NCI-H1694 treated with DMSO at 0.1 percent for 48 hours (cell line): ENCODE data around the gene ITGB4.
A peak's percentile ranks its signal among the peaks of the same experiment; 100 is the strongest.

Experiments
- DNase-seq: peaks from one replicate; lab custom pipeline; 2025; lab: John Stamatoyannopoulos, UW

The ITGB4 gene

GRCh38 chr17:75720656-75721462 lies at the start of gene ITGB4:
ITGB4 (plus strand) TSS chr17:75721459; CDS start chr17:75724704, 3,245 bp downstream.
- DNase-seq = no peak

DNA sequence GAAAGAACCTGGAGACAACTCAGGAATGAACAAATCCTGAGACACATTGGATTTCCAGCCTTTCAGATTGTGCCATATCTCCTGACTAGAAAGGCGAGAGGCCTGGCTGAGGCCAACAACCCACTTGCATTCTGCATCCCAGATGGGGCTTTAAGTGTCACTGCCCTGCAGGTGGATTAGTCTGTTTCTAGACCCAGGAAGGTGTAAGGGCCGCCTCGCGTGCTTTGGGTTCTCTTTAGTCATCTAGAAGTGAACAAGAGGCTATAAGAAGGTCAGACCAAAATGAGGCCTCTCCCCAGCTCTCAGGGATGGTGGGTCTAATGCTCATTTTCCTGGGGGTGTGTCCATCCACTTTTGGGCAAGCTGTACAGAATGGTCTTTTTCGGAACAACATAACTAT lies 49.2 kb upstream of the ITGB4 start:
- no peak for DNase-seq

DNA sequence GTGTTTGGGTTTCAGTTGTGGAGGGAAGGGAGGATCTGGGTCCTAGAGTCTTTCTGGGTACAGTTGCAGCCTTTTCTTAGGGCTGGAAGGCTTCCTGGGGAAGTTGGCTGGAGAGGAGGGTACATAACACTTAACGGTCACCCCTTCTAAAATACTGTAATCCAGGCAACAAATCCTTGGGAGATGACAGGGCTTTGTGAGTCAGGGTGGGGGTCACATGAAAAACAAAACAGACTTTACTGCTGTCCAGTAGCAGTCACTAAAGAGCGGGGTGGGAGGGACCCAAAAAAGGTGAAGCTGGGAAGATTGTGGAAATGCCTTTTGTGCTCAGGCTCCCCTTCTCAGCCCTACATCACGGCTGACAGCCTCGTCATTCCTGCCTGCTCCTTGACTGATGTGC lies 47.8 kb upstream of the ITGB4 start:
- DNase-seq = no peak

- no peak for DNase-seq
Measured at GRCh38 chr17:75676461-75676860, 44.8 kb upstream of the ITGB4 start.

DNA sequence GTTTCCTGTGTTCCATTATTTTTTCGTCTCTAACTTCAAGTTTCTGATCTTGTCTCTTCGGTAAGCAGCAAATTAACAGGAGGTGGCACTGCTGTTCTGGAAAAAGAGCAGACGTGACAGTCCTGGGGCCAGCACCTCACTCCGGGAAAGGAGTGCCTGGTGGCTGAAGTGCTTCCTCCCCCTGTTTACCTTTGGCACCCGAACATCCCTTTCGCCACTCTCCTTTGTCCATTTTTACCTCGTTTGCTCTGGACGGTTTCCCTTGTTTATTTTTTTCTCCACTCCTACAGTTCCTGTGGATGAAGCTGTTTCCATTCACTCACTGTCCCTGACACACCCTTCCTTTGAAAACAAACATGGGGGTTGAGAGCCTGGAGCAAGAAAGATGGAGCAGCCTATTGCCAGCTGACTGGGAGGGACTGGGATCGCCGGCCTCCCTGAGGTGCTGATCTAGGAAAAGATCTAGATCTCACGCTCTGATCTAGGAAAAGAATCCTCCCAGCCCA lies 41.5 kb upstream of the ITGB4 start:
- no peak for DNase-seq

DNA sequence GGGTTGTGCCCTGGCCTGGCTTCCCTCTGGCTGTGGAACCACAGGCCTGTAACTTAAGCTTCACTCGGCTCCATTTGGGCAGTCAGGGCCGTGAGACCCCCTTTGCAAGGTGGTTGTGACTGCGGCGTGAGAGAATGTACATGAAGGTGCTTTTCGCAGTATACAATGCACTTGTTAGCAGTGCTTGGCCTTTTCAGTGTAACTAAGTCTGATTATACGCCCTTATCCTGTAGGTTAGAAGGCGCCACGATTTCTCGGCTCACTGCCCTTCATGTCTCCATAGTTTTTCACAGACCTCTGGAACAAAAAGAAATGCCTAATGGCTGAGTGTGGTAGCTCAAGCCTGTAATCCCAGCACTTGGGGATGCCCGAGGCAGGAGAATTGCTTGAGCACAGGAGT lies 40.8 kb upstream of the ITGB4 start:
- no peak for DNase-seq

GRCh38 chr17:75681289-75681688 lies 40.0 kb upstream of the ITGB4 start:
- DNase-seq = no peak

GRCh38 chr17:75683583-75683982 lies 37.7 kb upstream of the ITGB4 start:
- no peak for DNase-seq

DNA sequence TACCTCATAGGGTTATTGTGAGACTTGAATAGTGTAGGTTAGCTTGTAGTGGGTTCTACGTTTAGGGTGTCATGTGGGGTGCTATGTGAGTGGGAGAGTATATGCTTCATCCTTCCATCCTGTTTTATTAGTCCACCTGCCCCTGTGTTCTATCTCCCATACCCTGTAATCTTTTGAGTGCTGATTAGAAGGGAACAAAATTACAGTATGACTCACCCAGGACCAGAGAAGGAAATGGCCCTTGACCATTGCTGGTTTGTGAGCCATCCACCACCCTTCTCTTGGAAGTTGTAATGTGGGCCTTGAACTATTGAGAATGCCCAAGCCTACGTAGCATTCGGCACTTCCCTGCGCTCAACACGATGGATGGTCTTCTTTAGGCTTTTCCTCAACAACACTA lies 37.0 kb upstream of the ITGB4 start:
- DNase-seq = no peak

DNA sequence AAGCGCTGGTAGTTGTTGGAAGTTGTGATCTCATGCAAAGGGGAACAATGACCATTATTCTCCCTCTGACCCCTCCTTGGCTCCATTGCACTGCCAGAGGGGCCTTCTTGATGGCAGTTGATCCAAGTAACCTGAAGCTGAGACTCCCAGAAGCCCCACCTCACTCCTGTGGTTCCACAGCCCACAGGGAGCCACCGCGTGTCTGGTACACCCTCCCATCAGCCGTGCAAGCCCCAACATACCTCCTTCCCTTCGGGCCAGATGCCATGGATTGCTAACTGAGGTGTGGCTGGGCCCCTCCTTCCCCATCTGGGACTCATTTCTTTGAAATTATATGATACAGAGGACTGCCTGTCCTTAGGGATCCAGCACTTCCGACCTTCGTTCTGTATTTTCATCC lies 36.3 kb upstream of the ITGB4 start:
- DNase-seq = peak; percentile 68

DNA sequence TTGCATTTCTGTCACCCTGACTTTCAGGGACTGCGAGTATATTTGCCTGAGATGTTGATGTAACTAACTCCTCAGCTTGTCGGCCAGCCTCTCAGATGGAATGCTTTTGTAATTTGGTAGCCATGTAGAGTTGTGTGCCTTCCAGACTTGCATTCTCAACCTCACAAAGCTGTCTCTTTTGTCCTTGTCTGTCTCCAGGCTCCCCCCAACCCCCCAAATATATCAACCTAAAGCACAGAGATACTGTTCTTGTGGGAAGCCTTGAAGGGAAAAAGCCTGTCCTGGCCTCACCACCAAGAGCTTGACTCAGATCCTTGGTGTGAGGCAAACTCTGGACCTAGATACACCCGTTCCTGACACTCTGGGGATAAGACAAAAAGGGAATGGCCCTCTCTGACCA lies 35.8 kb upstream of the ITGB4 start:
- no peak for DNase-seq

GRCh38 chr17:75688209-75688825 lies 32.9 kb upstream of the ITGB4 start:
- no peak for DNase-seq

GRCh38 chr17:75689441-75689873 lies 31.8 kb upstream of the ITGB4 start:
- no peak for DNase-seq

DNA sequence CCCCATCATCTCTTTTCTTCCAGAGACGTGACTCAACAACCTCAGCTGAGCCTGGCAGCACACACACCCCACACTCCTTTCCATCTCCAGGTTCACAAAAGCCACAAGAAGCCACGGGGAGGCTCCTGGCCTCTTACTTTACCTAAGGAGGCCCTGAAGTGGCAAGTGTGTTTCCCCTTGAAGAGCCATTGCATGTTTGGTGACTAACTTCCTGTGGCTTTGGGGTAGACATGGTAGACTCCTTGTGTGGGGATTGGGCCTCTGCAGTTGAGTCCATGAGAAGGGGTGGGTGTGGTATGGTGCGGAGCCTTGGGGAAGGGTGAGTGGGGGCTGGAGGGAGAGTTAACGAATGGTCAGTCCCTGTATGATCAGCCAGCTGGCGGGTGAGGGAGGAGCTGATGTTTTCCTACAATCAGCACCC lies 29.9 kb upstream of the ITGB4 start:
- no peak for DNase-seq

DNA sequence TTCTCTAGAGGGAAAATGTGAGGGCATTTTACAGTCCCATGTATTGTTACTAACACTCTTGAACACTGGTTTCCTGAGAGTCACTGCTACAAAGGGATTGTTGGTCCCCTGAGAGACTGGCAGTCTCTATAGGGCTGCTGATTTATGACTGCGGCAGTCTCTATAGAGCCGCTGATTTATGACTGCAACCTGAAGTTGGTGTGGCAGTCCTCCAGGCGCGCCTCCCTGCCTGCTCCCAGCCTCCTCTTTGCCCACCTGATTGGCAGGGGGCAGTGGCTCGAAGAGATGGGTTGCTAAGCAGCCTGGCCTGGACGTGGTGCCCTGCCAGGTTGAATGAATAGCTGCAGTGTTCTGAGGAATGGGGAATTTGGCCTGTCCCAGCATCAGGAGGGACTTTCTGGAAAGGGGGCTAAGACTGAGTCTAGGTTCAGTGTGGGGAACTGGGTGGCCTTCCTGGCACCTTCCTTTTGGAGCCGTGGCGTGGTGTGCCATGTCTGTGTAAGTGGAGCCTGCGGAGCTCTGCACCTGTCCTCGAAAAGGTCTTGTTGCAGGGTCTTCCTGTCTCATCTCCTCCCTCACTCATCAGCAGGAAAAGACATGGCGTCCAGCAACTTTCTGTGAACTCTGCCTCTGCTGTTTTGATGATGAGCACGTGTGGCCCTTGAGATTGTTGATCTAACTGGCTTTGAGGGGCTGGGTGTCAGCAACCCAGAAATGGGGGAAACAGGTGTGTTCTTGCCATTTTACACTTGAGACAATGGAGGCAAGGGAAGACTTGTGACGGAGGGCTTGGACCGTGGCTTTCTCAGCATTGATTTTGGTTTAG lies 29.2 kb upstream of the ITGB4 start:
- no peak for DNase-seq

GRCh38 chr17:75692976-75693375 lies 28.3 kb upstream of the ITGB4 start:
- no peak for DNase-seq

GRCh38 chr17:75693500-75694481 lies 27.5 kb upstream of the ITGB4 start:
- DNase-seq = peak; percentile 24

GRCh38 chr17:75694536-75694935 lies 26.7 kb upstream of the ITGB4 start:
- DNase-seq = no peak

DNA sequence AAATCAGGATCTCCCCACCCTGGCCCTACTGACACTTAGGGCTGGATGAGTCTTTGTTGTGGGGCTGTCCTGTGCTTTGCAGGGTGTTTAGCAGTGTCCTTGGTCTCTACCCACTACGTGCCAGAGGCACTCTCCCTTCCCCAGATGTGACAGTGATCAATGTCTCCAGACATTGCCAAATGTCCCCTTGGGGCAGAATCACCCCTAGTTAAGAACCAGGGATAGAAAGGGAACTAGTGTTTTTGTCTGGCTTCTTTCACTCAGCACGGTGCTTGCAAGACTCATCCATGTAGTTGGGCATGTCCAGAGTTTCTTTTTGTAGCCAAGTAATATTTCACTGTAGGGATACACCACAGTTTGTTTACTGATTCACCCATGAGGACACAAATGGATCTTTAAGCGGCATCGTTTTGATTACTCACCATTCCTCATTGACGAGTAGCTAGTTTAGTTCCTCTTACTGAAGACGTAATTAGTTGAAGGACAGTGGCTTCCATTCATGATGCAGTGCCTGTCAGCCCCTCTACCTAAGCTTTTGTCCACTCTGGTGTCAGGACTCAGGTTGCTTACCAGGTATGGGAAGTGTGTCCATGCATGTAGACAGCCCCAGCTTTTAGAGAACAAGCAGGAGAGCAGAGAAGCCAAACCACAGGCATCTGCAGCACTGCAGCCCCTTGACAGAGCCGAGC lies 26.0 kb upstream of the ITGB4 start:
- no peak for DNase-seq

DNA sequence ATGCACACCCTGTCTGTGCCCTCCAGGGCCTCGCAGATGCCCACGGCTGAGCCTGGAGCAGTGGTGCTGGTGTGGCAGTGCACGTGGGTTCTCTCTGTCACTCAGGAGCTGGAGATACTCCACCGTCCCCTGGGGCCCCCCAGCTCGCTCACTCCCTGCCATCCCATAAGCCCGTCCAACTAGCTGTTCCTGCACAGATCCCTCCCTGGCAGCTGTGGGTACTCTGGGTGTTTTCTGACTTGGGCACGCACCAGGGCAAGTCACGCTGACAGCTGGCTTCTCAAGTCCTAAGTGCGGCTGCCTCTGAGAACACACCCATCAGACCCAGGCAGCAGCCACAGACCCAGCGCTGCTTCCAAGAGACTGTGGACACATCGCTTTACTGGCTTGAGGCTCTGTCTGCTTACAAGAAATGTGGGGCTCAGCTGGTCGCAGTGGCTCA lies 25.4 kb upstream of the ITGB4 start:
- no peak for DNase-seq
